AG04449 (cell line): Measurements from ENCODE around the gene CRNN.

Experiments
- CTCF ChIA-PET: fragments of 350-600 bp; formaldehyde crosslinking; extraction: SDS; loops from one replicate; lab custom pipeline; 2021; ENCODE audit warnings: antibody characterized with exemption; lab: Yijun Ruan, JAX
- POLR2A ChIA-PET: fragments of 400-600, 350-600 bp; formaldehyde crosslinking; extraction: SDS; loops from one replicate; lab custom pipeline; 2020; ENCODE audit warnings: antibody characterized with exemption, inconsistent platforms; lab: Yijun Ruan, JAX
- DNase-seq: peaks from one replicate; pipeline ENCODE4 v3.0.0-alpha.2; 2010; ENCODE audit warnings: low read depth, low spot score
- H3K4me3 ChIP-seq: 2 replicates; pipeline ENCODE4 v1.5.1; 2011; ENCODE audit warnings: low read depth, mild to moderate bottlenecking, control low read depth, low read length
- TF ChIP-seq, protein P1 (sequence below): IDR thresholded peaks from one replicate; pipeline ENCODE4 v1.5.1; 2011; ENCODE audit warnings: mild to moderate bottlenecking, moderate library complexity, low read length, control low read depth, inconsistent platforms; ENCODE audit not compliant: insufficient read depth; ENCODE audit errors: missing control alignments

Gene CRNN

DNA sequence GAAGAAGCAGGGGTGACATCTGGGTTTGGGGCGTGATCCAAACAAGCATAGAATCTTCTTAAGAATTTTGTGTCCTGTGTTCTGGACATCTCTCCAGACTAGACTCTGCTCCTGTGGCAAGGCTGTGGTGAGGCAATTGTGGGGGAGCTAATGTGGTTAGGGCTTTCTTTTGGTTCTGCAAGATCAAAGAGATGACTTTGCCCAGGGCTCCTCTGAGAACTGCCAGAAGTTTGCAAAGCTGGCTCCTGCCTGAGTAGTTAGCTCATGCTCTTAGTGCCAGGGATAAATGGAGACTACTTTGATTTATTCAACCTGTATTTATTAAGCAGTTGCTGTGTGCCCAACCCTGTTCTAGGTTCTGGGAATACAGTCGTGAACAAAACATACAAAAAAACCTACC is 34.0 kb upstream of the CRNN start:
- CTCF ChIA-PET = interaction anchor here (1.1 to 7.6 kb wide), 3 partner anchors 11 to 259 kb away, joined by 3 to 65 read pairs (median 4); no protein-coding TSS in a partner anchor
- TF ChIP-seq, protein P1, sequence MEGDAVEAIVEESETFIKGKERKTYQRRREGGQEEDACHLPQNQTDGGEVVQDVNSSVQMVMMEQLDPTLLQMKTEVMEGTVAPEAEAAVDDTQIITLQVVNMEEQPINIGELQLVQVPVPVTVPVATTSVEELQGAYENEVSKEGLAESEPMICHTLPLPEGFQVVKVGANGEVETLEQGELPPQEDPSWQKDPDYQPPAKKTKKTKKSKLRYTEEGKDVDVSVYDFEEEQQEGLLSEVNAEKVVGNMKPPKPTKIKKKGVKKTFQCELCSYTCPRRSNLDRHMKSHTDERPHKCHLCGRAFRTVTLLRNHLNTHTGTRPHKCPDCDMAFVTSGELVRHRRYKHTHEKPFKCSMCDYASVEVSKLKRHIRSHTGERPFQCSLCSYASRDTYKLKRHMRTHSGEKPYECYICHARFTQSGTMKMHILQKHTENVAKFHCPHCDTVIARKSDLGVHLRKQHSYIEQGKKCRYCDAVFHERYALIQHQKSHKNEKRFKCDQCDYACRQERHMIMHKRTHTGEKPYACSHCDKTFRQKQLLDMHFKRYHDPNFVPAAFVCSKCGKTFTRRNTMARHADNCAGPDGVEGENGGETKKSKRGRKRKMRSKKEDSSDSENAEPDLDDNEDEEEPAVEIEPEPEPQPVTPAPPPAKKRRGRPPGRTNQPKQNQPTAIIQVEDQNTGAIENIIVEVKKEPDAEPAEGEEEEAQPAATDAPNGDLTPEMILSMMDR = no peak
- POLR2A ChIA-PET = no interaction called here

DNA sequence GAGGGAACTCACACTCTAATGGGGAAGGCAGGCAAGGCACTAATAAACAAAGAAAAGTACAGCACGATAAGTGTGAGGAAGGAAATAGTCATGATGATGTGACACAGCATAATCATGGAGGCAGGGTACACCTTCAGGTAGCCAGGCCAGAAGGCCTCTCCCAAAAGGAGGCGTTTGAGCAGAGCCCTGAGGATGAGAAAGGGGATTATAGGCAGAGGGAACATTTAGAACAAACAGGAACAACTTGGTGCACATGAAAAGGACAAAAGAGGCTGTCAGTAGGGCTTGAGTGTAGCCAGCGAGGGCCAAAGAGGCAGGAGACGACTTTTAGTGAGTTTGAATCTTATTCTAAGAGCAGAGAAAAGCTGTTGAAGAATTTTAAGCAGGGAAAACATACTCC is 33.4 kb upstream of the CRNN start:
- ChIA-PET POLR2A (no interaction called here), CTCF (interaction anchor here (2.1 to 7.6 kb wide), 2 partner anchors 11 to 100 kb away, joined by 4 to 65 read pairs; no protein-coding TSS in a partner anchor)
- no peak overlapping the region for H3K4me3 ChIP-seq
- no peak for DNase-seq
- TF ChIP-seq, protein P1 = no peak

More for the DNA sequence above, 34.0 kb upstream of the CRNN start:
- DNase-seq = no peak
- no peak overlapping the region for H3K4me3 ChIP-seq

DNA sequence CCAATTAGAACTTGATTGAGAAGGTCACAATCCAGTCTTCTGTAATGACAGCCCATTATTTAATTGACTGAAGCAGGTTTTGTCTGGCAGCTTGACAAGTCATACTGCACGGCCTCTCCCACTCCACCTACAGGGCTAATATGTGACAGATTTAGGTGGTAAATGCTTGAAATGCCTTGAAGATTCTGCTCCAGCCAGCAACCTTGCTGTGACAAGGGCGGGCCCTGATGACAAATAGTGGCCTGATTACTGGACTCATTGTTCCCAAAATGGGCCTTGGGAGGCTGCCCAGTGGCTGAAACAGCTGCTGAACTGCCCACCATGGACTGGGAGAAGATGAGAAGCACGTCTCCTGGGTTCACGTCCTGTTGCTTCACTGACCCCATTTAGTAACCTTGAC is 30.0 kb upstream of the CRNN start:
- CTCF ChIA-PET = interaction anchor here (2.2 to 7.6 kb wide), 2 partner anchors 15 to 255 kb away, joined by 6 to 65 read pairs; no protein-coding TSS in a partner anchor
- no peak overlapping the region for H3K4me3 ChIP-seq
- no peak for DNase-seq
- POLR2A ChIA-PET = no interaction called here
- TF ChIP-seq, protein P1 = no peak

DNA sequence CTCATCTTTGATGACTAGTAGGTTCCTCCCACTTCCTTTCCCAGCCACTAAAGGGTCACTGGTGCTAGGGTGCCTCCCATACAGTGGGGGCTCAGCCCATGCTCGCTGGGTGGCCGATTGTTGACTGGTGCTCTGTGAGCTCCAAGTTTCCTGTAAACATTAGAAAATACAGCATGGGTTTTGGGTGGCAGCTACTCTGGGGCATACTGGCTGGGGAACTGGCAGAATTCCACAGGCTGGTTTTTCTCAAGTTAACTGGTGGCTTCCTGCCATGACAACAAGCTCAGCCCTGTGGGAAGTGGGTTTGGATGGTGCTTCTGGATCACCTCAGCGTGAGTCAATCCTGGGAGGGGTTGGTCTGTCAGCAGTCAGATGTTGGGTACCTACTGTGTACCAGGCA is 28.7 kb upstream of the CRNN start:
- ChIA-PET CTCF (interaction anchor here (4.1 kb wide), 1 partner anchor 16 kb away, joined by 31 read pairs; no protein-coding TSS in a partner anchor), POLR2A (no interaction called here)
- DNase-seq = no peak
- H3K4me3 ChIP-seq = no peak overlapping the region
- TF ChIP-seq, protein P1 = no peak

DNA sequence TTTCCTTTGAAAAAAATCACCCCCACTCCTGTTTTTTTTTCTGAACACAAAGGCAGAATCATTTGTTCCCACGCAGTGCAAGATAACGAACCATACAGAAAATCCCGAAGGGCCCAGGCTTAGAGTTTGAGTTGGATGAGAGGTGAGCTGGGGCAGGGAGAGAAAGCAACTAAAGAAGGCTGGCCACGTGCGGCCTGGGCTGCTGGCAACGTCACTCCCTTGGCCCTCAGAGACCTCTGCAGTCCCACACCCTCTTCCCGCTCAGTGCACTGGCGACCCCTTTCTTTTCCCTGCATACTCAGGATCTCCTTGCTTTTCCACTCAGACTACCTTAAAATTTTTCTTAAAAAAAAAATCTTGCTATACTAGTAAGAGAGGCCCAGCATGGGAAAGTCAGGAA is 28.2 kb upstream of the CRNN start:
- H3K4me3 ChIP-seq = no peak overlapping the region
- CTCF ChIA-PET = interaction anchor here (2.3 to 4.1 kb wide), 2 partner anchors 17 to 253 kb away, joined by 13 to 31 read pairs; no protein-coding TSS in a partner anchor
- POLR2A ChIA-PET = no interaction called here
- no peak for DNase-seq
- TF ChIP-seq, protein P1 = no peak

DNA sequence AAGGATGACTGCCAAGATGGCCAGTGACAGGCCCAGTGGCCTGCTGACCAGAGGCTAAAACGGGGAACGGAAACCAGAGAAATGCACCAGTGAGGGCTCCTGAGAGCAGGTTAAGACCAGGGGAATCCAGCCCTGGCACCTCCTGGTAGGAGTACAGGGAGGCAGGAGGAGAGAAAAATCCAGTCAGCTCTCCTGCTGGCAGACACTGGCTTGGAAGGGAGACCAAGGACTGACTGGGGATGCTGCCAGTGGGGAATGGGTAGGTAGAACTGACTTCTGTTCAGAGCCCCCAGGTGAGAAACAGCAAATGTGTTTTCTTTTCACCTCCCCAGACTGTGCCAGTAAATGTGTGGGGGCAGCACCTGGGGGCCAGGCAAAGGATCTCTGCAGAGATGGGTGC is 27.7 kb upstream of the CRNN start:
- CTCF ChIA-PET = interaction anchor here (0.8 to 4.1 kb wide), 10 partner anchors 8 to 388 kb away, joined by 3 to 31 read pairs (median 10); no protein-coding TSS in a partner anchor
- TF ChIP-seq, protein P1 = no peak

More for the DNA sequence above, 27.7 kb upstream of the CRNN start:
- no peak for DNase-seq
- POLR2A ChIA-PET = no interaction called here
- H3K4me3 ChIP-seq = no peak overlapping the region
